ENCODE data around the gene GPI.

DNA sequence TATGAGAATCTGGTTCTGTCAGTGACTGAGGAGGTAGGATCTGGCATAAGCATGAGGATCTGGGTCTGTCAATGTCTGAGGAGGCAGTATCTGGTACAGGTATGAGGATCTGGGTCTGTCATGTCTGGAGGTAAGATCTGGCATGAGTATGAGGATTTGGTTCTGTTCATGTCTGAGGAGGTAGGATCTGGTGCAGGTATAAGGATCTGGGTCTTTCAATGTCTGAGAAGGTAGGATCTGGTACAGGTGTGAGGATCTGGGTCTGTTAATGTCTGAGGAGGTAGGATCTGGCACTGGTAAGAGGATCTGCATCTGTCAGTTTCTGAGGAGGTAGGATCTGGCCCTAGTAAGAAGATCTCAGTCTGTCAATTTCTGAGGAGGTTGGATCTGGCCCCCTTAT is 26.8 kb downstream of the GPI start:
- no peak for TF ChIP-seq ZNF350 (CRISPR knock-in tag; IDR thresholded peaks at IDR 0.05; ENCODE audit: borderline replicate concordance, low read depth)
- TF ChIP-seq CTCF (CRISPR knock-in tag; IDR thresholded peaks at IDR 0.05), result no peak
- TF ChIP-seq CEBPB (IDR thresholded peaks at IDR 0.05; ENCODE audit: borderline replicate concordance, low read depth, low read length), result no peak
- TF ChIP-seq SSRP1 (CRISPR knock-in tag; IDR thresholded peaks at IDR 0.05), result no peak
- no peak for TF ChIP-seq RXRA (CRISPR knock-in tag; IDR thresholded peaks at IDR 0.05)
- TF ChIP-seq NFIC (IDR thresholded peaks at IDR 0.05; ENCODE audit: low read length), result no peak
- no peak for TF ChIP-seq SRF (IDR thresholded peaks at IDR 0.05; ENCODE audit: low read depth, low read length)
- no peak for TF ChIP-seq TBP (CRISPR knock-in tag; IDR thresholded peaks at IDR 0.05)
- no peak for TF ChIP-seq SMC3 (IDR thresholded peaks at IDR 0.05; ENCODE audit: low read length)
- no peak for TF ChIP-seq HDAC2 (CRISPR knock-in tag; IDR thresholded peaks at IDR 0.05)
- no peak for TF ChIP-seq ZNF121 (CRISPR knock-in tag; IDR thresholded peaks at IDR 0.05)
